Left forelimb (tissue), 1 donor: ENCODE data around the gene FBN2.
"Not testable (repeated sequence)": the region's sequence is repeated elsewhere in the genome, so short reads cannot be mapped to it uniquely, and the experiment has no call there.

ENCODE experiments used
- DNase-seq: peaks from one replicate; pipeline ENCODE4 v3.0.0-alpha.2; 2018; ENCODE audit warnings: low spot score

Gene FBN2

DNA sequence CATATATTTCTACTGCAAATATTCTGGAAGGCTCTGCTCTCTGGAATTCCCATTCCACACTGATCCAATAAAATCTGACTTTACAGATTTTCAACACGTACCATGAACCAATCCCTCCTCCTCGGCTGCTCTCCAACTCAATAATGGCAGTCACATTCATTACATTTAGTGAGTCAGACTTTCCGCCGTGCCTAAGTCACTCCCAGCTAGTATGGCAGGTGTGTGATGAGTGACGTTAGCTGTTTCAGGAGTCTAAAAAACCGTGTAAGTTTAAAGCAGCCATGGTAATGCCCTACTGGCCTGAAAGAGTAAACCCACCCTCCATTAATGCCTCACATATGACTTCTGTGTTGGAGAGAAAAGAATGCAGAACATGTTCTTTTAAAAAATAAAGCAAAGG, 3.3 kb downstream of the FBN2 start:
- DNase-seq, result no peak

DNA sequence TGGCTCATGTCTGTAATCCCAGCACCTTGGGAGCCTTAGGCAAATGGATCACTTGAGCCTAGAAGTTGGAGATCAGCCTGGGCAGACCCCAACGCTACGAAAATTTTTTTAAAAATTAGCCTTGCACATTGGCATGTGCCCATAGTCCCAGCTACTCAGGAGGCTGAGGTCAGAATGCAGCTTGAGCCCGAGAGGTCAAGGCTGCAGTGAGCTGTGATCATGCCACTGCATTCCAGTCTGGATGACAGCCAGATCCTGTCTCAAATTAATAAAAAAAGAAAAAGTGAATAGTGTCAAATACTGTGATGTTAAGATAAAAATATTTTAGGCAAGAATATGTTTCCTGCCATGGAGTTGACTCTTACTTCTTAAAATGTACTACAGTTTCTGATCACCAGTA, 5.3 kb downstream of the FBN2 start:
- no peak for DNase-seq

DNA sequence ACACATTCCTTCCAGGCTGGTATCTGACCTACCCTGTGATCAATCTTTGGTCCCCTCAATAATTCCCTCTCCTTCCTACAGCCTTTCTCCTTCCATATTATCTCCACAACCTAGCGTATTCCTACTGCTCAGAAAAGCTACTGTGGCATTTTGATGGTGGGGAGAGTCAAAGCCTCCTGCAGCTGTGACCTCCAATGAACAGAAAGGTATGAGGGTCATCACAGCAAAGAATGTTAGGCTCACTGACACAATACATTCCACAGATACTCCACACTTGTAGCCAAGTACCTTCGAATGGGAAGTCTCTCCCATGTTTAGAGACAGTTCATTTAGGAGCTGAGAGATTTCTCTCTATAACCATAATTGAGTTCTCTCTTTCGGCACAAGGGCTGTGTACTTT, 5.9 kb downstream of the FBN2 start:
- no peak for DNase-seq

DNA sequence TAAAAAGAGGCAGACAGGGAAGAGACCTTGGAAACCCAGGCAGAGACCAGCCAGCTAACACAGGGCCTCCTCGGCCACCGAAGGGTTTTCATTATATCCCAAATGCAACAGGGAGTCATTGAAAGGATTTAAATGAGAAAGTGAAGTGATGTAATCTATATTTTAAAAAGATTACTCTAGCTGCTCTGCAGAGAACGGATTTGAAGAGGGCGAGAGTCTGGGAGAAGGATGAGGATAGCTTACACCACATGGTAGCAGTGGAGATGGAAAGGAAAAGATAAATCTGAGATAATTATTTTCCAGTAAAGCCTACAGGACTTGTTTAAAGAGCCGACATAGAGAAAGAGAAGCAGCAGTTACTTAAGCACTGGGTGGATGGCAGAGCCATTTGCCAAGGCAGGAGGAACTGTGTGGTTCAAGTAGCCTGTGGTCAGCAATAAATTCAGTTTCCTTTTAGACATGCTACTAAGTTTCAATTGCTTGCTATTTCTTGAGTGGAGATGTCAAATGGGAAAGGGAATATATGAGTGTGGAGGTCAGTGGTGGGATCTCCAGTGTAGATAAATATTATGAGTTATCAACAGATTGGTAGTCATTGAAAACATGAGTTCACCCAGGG, 9.3 kb downstream of the FBN2 start:
- no peak for DNase-seq

DNA sequence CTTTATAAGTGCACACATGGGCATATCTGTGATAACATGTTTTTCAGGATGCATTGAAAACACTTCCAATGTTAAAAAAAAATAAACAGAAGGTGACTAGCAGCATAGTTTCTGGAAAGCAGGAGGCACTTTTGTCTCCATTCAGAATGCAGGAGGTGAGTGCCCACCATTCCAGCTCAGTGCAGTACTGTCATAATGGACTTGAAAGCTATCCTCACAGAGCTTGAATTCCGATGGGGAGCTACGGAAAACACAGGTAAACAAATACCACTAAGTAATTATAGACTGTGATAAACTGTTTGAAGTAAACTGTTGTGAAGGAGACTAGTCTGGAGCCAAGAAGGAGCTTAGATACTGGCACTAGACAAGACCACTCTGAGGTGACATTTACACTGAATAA, 9.9 kb downstream of the FBN2 start:
- DNase-seq, result no peak

DNA sequence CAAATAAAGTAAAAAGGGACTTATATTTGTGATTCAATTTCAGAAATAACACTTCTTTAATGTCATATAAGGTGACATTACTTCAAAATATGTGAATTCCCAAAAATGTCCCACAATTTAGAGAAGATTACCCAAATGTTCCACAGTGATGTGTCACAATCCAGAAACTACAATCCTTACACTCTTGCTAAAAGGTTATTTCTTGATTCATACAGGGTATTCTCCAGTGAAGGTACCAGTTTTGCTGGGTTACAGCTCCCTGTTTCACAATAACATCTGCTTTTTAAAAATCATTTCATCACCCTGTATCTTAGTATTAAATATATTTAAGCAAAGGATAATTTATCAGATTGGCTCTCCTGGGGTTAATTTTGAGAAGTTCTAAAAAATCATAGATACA, 11.0 kb downstream of the FBN2 start:
- DNase-seq, result no peak

DNA sequence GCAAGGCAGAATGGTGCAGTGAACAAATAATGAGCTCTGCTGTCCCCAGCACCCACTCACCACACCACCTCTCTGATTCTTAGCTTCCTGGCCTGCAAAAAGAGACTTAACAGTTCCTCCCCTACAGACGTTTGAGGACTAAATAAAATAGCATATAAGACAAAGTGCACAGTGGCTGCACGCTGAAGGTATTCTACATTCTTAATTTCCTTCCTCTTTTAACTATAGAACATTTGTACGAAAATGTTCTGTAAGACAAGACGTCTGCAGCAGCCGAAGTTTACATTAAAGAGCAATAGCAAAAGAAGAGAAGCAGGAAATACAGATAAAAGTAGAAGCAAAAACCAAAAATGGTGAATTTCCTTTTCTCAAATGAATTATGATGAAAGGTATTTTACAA, 15.7 kb downstream of the FBN2 start:
- DNase-seq, result no peak

DNA sequence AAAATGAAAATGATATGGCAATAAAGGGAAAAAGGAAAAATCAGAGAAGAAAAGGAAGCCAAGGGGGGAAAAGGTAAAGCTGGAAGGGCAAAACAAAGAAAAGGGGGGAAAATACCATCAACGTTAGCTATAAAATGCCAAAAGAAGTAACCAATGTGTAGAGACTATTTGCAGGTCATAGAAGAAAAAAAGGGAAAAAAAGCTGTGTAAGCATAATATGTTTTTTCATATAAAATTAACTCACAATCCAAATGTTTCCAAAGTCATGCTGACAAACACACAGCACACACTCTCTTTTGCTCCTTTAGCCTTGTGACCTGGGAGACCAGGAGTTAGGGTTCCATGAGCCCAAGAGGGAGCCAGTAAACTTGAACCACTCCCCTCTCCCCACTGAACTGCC, 18.2 kb downstream of the FBN2 start:
- DNase-seq, result no peak

DNA sequence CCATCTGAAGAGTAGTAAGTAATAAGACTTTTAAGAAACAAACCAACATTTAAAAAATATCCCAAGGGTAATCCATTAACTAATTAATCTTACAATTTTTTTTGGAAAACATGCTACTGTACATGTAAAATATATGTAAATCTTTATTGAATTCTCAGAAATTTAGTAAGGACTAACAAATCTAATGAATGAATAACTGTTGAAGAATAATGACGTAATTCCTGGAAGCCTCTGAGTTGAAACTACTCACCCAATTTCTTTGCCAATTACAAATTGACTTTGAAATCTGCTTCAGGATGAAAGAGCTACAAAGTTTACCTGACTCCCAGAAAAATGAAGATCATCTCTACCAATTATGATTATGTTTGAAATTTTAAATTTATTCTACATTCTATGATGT, 21.1 kb downstream of the FBN2 start:
- DNase-seq, result no peak

DNA sequence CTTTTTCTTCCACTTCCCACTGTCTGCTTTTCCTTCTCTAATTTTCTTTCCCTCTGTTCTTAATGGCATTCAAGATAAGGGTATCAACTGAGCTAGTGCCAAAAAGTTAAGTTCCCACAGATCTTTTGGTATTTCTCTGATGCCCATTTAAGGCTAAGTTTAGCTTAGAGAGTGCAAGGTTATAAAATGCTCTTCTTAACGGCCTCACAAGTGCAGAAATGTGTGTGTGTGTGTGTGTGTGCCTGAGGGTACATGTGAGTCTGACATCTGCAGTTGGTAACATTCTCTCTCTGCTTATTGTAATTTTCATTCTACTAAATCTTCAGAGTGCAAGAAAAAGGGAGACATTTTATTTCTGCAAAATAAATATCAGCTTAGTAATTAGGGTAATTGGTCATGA, 24.2 kb downstream of the FBN2 start:
- DNase-seq, result no peak

DNA sequence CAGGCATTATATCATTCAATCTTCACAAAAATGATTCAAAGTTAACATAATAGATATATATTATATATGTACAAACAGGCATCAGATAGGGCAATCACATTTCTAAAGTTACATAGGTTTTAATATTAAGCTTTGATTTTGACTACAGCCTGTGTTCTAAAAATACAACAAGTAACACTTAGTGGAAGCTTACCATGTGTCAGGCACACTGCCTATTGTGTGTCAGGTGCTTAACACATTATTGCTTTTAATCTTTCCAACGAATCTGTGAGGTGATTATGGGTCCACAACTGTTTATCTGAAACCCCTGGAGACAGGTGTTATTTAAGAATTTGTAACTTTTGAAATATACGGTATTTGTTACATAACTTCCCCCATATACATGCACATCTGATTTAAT, 25.2 kb downstream of the FBN2 start:
- DNase-seq, result no peak

DNA sequence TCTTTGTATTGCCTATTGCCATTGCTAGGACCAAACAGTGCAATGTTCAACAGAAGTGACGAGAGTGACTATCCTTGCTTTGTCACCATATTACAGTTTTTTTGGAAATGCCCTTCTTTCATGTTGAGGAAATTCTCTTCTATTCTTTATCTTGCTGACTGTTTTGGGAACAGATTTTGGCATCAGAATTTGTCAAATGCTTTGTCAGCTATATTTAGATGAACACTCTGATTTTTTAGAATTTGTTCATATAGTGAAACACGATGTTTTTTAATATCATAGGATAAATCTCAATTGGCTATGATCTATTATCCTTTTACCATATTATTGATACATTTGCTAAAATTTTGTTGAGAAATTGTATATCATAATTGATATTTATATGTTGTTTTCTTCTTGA, 31.4 kb downstream of the FBN2 start:
- DNase-seq, result no peak

DNA sequence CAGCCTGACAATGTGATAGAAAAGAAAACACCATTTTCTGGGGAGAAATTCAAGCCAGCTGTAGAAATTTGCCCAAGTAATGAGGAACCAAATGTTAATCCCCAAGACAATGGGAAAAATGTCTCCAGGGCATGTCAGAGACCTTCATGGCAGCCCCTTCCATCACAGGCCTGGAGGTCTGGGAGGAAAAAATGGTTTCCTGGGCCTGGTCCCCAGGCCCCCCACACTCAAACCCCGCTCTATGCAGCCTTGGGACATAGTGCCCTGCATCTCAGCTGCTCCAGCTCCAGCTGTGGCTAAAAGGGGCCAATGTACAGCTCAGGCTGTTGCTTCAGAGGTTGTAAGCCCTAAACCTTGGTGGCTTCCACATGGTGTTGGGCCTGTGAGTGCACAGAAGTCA, 34.3 kb downstream of the FBN2 start:
- DNase-seq, result not testable (repeated sequence)

DNA sequence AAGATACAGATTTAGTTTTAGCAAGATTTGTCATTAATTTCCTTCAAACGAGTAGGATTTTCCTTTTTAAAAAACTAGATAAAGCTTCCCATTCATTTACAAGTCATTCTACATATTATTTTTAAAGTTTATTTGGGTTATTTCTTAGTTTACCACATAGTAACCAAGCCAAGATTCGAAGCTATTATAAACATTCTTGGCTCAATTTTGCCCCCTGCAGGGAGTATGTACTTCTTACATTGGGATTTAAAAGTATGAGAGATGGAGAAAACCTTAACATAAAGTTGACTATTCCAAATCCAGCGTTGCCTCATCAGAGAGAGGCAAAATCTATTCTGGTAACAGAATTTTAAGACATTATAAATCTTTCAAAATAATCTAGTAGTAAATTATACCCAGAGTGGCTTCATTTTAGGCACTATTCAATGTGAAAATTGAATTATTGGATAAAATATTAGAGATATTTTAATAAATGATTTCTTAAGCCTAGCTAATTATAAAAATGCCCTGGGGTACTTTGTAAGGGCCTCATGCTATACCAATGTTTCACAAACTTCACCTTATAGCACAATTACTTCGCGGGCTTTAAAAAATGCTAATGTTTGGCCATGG, 39.1 kb downstream of the FBN2 start:
- DNase-seq, result no peak

DNA sequence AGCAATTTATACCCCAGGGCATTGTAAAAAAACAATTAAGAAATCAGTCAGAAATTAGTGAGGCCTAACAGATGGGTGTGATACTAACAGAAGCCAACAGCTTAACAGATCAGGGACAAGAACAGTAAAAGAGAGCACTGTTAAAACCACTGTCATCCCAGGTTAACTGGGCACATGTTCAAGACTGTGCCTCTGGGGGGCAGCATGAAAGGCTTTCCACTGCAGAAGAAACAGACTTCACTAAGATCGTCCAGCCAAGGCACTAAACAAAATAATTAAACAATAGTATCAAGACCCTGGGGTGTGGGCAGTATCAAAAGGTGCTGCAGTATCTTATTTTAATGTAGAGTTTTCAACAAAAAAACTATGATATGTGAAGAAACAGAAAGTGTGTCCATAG, 43.5 kb downstream of the FBN2 start:
- DNase-seq, result no peak

DNA sequence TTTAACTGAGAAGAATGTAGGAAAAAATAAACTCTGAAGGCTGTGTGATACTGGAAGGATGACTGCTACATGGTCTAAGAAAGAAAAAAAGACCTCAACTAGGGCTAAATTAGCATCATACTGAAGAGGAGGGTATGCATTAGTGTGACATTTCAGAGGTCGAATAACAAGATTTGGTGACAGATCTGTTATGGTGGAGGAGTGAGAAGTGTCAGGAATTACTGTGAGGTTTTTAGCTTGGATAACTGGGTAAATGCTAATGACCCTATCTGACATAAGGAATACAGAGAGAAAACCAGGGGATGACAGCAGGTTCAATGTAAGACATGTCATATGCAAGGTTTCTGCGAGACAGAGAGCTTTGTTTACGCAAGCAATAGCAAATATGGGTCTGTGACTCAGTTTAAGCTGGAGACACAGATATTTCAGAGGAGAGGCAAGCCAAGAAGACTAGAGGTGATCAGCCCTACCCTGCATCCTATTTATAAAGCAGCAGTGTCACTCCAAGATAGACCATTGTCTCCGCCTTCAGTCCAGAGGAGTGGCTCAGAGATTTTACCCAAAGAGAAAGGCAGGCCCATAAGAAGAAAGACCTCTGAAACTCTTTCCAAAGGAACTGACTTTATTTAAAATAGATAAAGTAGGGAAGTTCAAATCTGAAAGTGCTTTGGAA, 44.3 kb downstream of the FBN2 start:
- no peak for DNase-seq

DNA sequence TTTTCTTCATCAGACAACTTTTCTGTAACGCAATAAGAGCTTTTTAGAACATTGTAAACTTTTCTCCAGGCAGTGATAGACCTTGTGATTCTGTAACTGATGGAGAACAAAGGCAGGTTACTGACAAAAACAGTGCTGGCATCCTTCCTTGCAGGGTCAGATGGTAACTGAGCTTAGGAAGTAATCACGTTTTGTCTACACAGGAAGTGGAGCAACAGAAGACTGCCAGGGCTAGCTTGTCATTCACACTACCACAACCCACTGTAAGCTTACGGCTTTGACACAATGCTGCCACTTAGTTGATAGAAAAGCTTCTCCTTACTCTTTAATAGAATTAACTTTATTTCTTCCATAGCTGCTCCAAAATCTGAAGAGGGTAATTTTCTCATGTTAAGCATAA, 46.8 kb downstream of the FBN2 start:
- no peak for DNase-seq

DNA sequence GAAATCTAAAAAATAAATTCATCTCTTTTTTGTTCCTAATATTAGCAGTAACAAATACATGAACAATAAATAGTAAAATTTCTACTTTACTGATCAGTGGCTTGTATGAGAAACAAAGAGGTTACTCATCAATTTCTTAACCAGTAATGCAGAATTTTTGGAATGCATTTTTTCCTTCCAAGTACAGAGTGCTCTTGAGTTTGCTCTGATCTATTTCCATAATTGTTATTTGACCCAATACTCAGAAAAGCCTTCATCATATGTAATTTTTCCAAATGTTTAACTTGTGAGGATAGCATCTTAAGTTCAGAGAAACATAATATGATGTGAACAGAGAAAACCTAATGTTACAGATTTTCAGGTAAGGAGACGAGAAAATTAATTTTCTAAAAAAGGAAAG, 47.3 kb downstream of the FBN2 start:
- no peak for DNase-seq

DNA sequence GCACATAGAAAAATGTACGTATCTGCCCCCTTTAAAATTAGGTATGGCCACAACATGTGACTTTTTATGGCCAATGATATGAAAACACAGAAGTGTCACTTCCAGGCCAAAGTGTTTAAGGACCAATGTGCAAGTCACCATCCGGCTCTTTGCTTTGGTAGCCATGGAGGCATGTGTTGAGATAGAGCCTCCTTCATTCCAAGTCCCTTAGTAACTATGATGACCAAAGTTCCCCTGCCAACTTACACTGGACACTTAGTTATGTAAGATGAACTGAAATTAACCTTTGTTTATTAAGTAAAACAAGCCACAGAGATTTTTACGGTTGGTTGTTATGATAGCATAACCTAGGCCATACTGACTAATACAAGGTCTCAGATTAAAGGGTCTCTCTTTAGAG, 51.0 kb downstream of the FBN2 start:
- no peak for DNase-seq

DNA sequence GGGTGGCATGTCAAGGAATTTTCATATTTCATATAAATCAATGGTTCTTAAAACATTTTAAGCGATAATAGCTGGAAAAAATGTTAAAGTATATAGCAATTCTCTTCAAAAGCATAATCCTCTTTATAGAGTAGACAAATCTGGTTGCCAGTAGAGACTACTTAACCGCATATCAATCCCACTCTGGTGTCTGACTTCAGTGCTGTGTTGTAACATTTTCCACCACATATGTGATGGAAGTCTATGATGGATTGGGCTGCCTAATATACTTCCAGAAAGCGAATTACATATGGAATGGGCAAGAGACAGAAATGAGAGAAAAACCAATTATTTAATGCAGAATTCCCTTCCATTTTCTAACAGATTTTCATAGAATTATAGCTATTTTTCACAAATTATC, 54.3 kb downstream of the FBN2 start:
- DNase-seq, result no peak

DNA sequence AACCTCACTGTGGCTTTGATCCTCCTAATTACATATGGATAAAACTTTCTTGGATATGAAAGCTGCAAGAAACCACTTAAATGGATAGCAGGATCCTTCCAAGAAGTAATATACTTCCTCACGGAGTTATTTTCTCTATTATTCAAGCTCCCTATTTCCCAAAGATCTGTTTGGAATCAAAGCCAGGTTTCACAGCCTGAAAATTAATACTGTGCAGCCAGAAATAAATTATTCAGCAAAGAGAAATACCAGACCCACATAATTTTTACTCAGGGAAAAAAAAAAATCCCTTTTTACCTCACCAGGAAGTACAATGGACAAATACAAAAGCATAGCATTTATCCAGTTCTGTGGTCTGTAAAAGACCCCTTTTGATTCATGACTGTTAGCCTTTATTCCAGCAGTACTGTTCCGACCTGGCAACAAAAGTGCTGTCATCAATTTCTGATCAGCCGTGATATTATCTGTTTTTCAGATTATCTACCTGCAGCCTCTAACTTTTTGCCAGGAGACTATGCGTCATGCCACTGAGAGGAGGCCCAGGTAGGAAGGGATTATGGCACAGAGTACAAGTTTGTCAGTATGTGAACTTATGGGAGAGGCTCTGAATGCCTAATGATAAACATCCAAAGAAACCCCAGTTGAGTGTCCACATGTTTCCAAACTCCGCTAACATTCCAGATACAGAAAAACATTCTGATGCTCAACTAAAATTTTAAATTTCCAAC, 57.0 kb downstream of the FBN2 start:
- DNase-seq, result no peak

DNA sequence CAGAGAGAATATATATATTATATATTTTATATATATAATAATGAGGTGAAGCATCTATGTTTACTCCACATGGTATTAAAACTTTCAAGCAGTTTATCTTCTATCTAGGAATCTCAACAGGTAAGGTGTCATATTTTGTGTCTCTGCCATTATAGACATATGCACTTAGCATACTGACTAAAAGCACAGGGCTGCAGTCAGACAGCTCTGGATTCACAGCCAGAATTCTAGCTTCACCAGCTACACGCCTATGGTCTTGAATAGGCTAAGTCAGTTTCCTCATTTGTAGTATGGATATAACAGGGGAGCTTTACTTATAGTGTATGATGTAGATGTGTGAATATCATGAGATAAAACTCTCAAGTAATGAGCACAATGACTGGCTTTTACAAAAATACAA, 57.9 kb downstream of the FBN2 start:
- no peak for DNase-seq
